Non-pigmented ciliary epithelial cell (primary cell): ENCODE results near the gene EVL.
"Not testable (repeated sequence)": the region's sequence is repeated elsewhere in the genome, so short reads cannot be mapped to it uniquely, and the experiment has no call there.

ENCODE experiments used
- DNase-seq: peaks from one replicate; pipeline ENCODE4 v3.0.0-alpha.2; 2010; ENCODE audit warnings: low read depth

EVL gene, protein sequence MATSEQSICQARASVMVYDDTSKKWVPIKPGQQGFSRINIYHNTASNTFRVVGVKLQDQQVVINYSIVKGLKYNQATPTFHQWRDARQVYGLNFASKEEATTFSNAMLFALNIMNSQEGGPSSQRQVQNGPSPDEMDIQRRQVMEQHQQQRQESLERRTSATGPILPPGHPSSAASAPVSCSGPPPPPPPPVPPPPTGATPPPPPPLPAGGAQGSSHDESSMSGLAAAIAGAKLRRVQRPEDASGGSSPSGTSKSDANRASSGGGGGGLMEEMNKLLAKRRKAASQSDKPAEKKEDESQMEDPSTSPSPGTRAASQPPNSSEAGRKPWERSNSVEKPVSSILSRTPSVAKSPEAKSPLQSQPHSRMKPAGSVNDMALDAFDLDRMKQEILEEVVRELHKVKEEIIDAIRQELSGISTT

GRCh38 chr14:100065111-100065871 is at the start of gene EVL:
EVL (plus strand) TSS chr14:100065422; CDS start chr14:100065501, 79 bp downstream.
- no peak for DNase-seq

DNA sequence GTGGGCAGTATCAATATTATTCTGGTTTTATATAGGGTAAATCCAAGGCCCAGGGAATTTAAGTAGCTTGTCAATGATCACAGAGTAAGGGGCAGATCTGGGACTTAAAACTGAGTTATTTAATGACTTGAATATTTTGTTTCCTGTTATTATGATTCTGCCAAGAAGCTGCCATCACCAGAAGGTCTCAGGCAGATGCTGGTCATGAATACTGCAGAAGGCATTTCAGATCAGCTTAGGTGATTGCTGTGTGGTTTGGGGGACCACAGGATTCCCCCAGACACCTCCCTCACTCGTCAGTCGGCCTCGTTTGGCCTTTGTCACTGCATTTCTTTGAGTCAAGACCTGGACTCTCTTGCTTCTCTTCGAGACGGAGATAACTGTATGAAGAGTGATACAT is 47.7 kb upstream of the EVL start:
- no peak for DNase-seq

GRCh38 chr14:100018054-100018453 is 47.2 kb upstream of the EVL start:
- no peak for DNase-seq

DNA sequence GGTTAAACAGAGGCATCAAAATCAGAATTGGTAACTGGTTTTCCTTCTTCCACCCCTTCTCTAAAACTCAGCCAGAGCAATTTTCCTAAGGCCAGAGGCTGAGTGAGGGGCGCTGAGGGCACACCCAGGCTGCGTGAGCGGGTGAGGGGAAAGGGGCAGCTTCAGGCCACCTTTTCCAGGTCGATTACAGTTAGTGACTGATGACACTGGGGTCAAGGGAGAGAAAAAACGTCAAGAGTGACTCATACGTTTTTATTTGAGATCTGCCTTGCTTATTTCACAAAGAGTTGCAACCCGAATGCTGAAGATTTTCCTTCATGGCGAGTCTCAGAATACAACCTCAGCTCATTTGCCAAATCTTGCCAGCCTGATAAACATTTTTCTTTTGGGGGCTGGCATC is 46.7 kb upstream of the EVL start:
- DNase-seq = no peak

GRCh38 chr14:100019156-100019744 is 46.0 kb upstream of the EVL start:
- DNase-seq = no peak

DNA sequence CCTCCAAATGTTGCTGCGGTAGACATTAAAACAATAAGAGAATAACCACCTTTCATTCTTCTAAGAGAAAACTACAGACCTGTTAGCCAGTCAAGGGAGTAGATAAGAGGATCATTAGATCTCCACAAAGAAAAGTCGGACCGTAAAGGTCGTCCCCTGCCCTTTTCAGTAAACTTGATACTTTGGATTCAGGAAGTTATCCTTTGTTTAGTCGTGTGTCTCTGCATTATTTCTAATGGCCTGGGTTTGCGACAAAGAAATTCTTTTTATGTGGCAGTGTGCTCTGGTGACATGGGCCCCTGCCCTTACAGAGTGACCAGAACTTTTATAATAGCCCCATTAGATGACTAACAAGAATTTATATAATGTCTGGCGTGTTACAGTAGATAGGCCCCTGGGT is 44.6 kb upstream of the EVL start:
- no peak for DNase-seq

- no peak for DNase-seq
These were observed 42.3 kb upstream of the EVL start for GRCh38 chr14:100022772-100023451.

GRCh38 chr14:100025111-100025510 is 40.1 kb upstream of the EVL start:
- DNase-seq = no peak

DNA sequence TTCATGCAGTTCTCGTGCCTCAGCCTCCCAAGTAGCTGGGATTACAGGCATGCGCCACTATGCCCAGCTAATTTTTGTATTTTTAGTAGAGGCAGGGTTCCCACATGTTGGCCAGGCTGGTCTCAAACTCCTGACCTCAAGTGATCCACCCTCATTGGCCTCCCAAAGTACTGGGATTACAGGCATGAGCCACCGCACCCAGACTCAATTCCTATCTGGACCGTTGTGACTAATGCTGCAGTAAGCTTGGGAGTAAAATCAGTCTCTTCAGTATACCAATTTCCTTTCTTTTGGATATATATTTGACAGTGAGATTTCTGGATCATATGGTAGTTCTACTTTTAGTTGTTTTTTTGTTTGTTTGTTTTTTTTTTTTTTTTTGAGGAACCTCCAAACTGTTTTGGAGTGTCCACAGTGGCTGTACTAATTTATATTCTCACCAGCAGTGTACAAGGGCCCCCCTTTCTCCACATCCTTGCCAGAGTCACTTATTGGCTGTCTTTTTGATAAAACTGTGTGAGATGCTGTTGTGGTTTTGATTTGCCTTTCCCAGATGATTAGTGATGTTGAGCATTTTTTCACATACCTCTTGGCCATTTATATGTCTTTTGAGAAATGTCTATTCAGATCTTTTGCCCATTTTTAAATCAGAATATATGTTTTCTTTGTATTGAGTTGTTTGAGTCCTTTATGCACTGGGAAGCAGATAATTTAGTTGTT is 37.3 kb upstream of the EVL start:
- DNase-seq = no peak

DNA sequence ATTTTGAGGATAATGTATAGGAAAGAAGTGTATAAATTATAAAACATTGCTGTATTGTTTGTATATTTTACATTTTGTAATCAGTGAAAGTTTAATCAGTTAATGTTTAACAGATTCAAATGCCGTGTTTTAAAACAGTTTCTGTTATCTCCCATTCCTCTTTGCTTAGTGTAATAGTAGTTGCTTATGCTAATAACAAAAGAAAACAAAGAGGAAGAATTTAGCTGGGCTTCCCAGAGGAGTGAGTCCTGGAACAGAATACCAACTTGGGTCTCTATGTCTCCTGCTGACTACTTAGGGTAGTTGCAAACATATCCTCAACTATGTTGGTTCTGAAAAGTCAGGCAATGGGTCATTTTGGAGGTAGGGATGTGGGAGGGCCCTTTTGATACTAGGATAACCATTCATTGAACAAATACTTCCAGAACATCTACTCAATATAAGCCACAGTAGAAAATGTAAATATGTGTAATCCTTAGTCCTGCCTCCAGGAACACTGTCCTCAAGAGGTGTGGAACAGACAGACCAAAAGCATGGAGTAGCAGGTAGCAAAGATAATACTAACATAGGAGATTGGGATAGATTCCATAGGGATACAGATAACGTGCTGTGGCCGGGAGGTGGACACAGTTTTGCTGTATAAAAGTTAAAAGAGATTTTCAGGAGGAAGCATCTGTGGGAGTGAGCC is 36.1 kb upstream of the EVL start:
- DNase-seq = no peak

DNA sequence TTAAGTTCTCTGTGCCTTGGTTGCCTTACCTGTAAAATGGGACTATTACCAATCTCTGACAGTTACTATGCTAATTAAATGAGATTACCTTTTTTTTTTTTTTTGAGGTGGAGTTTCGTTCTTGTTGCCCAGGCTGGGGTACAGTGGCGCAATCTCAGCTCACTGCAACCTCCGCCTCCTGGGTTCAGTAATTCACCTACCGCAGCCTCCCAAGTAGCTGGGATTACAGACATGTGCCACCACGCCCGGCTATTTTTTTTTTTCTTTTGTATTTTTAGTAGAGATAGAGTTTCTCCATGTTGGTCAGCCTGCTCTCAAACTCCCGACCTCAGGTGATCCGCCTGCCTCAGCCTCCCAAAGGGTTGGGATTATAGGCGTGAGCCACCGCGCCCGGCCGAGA is 35.2 kb upstream of the EVL start:
- not testable (repeated sequence) for DNase-seq

GRCh38 chr14:100030452-100031153 is 34.6 kb upstream of the EVL start:
- peak; percentile 66 for DNase-seq

DNA sequence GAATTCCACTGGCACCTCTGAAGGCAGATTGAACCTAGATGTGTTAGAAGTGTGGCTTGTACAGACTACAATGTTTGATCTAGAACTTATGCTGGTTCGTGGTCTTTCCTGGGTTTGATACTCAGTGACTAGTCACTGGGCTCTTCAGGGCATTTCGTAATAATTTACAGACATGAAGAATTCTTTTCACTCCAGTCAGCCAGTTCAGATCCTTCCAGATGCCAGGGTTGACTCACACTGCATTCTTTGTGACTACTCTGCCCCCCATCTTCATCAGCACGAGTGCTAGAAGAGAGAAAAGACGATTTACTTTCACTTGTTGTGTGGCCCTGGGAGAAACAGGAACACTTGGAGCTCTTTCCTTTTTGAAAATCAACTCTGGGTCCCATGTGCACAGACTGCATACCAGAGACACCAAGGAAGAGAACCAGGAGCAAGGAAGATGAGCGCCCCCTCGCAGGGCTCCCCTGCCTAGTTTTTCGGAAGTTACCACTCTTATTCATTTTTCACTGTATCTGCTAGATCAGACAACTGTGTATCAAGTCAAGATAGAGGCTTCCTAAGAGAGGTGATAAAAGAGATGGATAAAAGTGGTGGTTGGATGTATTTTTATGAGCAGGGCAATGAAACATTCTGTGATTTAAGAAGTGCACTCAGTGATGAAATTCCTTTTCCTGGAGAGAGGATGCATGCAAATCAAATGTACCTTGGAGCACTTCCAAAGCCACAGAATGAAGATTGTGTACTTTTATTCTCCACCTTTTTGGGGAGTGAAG is 33.5 kb upstream of the EVL start:
- DNase-seq = peak; percentile 97

GRCh38 chr14:100032738-100033137 is 32.5 kb upstream of the EVL start:
- DNase-seq = no peak

DNA sequence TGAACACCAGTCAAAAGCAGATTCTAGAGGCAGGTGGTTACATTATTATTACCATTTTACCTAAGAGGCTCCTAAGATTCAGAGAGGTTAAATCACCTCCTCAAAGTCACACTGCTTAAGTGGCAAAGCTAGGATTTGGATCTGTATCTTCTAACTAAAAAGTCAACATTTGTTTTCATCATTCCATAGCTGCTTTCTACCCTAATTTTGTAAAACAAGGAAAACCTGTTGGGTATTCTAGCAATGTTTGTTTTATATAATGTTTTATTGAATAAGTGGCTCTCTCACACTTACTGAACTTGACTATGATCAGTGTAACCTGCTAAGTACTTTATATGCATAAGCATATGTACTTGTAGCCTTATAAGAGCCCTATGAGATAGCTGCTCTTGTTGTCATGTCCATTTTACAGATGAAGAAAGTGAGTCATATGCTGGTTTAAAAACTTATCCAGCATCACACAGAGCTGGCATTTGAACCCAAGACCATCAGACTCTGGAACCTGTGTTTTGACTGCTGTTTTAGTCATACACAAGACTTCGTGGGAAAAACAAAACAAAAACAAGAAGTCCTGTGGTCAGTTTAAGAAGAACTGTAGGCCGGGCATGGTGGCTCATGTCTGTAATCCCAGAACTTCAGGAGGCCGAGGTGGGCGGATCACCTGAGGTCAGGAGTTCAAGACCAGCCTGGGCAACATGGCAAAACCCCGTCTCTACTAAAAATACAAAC is 31.7 kb upstream of the EVL start:
- DNase-seq = no peak

- no peak for DNase-seq
These were observed 30.8 kb upstream of the EVL start for GRCh38 chr14:100034468-100034867.

DNA sequence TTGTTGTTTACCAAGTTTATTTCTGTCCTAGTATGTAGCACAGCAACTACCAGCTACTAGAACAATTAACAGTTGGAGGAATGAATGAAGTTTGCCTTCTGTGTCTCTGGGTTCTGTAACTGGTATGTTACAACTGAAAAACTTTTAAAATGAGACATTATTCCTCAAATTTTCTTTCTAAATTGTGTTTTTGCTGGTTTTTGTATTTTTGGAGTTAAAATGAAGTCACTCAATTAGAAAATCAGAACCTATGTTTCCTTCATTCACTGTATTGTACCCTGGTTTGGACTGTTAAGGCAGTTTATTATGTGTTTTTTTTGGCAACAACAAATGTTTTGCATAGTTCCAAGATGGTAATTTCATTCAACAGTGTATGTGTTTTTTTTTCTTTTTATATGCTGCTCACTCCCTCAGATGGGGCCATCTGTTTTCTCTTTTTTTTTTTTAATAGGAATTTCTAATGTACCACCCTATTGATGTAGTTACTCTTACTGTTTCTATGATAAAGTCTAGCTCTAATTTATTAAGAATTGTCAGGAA is 30.2 kb upstream of the EVL start:
- DNase-seq = no peak

GRCh38 chr14:100035700-100036099 is 29.5 kb upstream of the EVL start:
- no peak for DNase-seq

GRCh38 chr14:100037353-100037752 is 27.9 kb upstream of the EVL start:
- DNase-seq = no peak
